Smooth muscle cell (in vitro differentiated cells): Measurements from ENCODE around the gene TMEM60. TPM values are rescaled to one million over a fixed set of nuclear protein-coding genes. Genes with fewer than 3 reads are reported as not detected.

Source experiments
- DNase-seq: peaks from one replicate; lab custom pipeline; 2025; ENCODE audit not compliant: unreplicated experiment; lab: John Stamatoyannopoulos, UW
- H2AFZ ChIP-seq: fragments of 200-600 bp; sonication (generic); 2 replicates; pipeline ENCODE4 v1.6.0; 2016; ENCODE audit warnings: antibody characterized with exemption, low read depth, mild to moderate bottlenecking
- H3F3A ChIP-seq: fragments of 200-600 bp; sonication (generic); 2 replicates; pipeline ENCODE4 v1.6.0; 2017; ENCODE audit warnings: antibody characterized with exemption, low read depth
- H3K27ac ChIP-seq: fragments of 200-600 bp; sonication (generic); 2 replicates; pipeline ENCODE4 v1.5.1; 2016; ENCODE audit warnings: low read depth, mild to moderate bottlenecking
- H3K27me3 ChIP-seq: fragments of 200-600 bp; sonication (generic); 2 replicates; pipeline ENCODE4 v1.6.1; 2016; ENCODE audit warnings: low read depth, mild to moderate bottlenecking
- H3K36me3 ChIP-seq: fragments of 200-600 bp; sonication (generic); 2 replicates; pipeline ENCODE4 v1.5.1; 2016; ENCODE audit warnings: low read depth
- H3K4me1 ChIP-seq: fragments of 200-600 bp; sonication (generic); 2 replicates; pipeline ENCODE4 v1.5.1; 2016; ENCODE audit warnings: low read depth
- H3K4me2 ChIP-seq: fragments of 200-600 bp; sonication (generic); 2 replicates; pipeline ENCODE4 v1.6.0; 2016; ENCODE audit warnings: mild to moderate bottlenecking
- H3K4me3 ChIP-seq: fragments of 200-600 bp; sonication (generic); 2 replicates; pipeline ENCODE4 v1.5.1; 2016; ENCODE audit warnings: mild to moderate bottlenecking
- H3K79me2 ChIP-seq: fragments of 200-600 bp; sonication (generic); 2 replicates; pipeline ENCODE4 v1.6.0; 2016; ENCODE audit warnings: low read depth, mild to moderate bottlenecking
- H3K9ac ChIP-seq: fragments of 200-600 bp; sonication (generic); 2 replicates; pipeline ENCODE4 v1.6.0; 2016; ENCODE audit warnings: low read depth
- H3K9me3 ChIP-seq: fragments of 200-600 bp; sonication (generic); replicated peaks from 2 replicates; pipeline ENCODE4 v1.5.1; 2016; ENCODE audit warnings: low read depth
- H4K20me1 ChIP-seq: fragments of 200-600 bp; sonication (generic); 2 replicates; pipeline ENCODE4 v1.6.0; 2016; ENCODE audit warnings: low read depth
- WGBS: methylation state at CpG from one replicate; pipeline ENCODE4 v1.1.7; 2016; ENCODE audit warnings: low lambda C conversion rate; 5-methylcytosine and 5-hydroxymethylcytosine counted together
- polyA plus RNA-seq: library from polyadenylated mRNA; unstranded; fragments of >200 nt; fragmentation: Nextera tagmentation; extraction: Ambion mirVana; gene quantifications from 2 replicates; pipeline ENCODE4 v1.2.1, GENCODE V29; 2016
- total RNA-seq: library from RNA; depleted of rRNA; stranded (reverse); fragments of >200 nt; gene quantifications from 2 replicates; pipeline ENCODE4 v1.2.3, GENCODE V29; 2014
- TF ChIP-seq, protein P1 (sequence below): fragments of 200-600 bp; sonication (generic); IDR thresholded peaks from 2 replicates; pipeline ENCODE4 v1.5.1; 2017; ENCODE audit warnings: borderline replicate concordance, mild to moderate bottlenecking, antibody characterized with exemption; ENCODE audit not compliant: insufficient read depth, poor library complexity, severe bottlenecking

The TMEM60 gene
- total and polyA plus RNA-seq, 2 experiments from 2014 or later: 12.1 to 28.0 TPM

DNA sequence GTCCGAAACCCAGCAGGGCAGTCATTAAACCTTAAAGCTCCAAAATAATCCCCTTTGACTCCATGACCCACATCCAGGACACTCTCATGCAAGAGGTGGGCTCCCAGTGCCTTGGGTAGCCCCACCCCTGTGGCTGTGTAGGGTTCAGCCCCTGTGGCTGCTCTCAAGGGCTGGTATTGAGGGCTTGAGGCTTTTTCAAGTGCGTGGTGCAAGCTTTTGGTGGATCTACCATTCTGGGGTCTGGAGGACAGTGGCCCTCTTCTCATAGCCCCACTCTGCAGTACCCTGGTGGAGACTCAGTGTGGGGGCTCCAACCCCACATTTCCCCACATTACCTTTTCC lies 51.4 kb downstream of the TMEM60 start:
- H3K36me3 ChIP-seq: no peaks in the 10 kb centered on the region
- no peaks in the 10 kb centered on the region for H3F3A ChIP-seq
- H3K4me3 ChIP-seq: no peak overlapping the region
- no peaks in the 10 kb centered on the region for H3K4me1 ChIP-seq
- DNase-seq: no peak
- TF ChIP-seq, protein P1, sequence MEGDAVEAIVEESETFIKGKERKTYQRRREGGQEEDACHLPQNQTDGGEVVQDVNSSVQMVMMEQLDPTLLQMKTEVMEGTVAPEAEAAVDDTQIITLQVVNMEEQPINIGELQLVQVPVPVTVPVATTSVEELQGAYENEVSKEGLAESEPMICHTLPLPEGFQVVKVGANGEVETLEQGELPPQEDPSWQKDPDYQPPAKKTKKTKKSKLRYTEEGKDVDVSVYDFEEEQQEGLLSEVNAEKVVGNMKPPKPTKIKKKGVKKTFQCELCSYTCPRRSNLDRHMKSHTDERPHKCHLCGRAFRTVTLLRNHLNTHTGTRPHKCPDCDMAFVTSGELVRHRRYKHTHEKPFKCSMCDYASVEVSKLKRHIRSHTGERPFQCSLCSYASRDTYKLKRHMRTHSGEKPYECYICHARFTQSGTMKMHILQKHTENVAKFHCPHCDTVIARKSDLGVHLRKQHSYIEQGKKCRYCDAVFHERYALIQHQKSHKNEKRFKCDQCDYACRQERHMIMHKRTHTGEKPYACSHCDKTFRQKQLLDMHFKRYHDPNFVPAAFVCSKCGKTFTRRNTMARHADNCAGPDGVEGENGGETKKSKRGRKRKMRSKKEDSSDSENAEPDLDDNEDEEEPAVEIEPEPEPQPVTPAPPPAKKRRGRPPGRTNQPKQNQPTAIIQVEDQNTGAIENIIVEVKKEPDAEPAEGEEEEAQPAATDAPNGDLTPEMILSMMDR: no peak
- H3K79me2 ChIP-seq: peaks cover 54% of the 10 kb centered on the region
- H3K9me3 ChIP-seq: no peaks in the 10 kb centered on the region
- H4K20me1 ChIP-seq: peaks cover 8% of the 10 kb centered on the region
- no peaks in the 10 kb centered on the region for H3K27me3 ChIP-seq
- H3K27ac ChIP-seq: no peak overlapping the region
- no peak overlapping the region for H3K4me2 ChIP-seq
- no peak overlapping the region for H2AFZ ChIP-seq
- no peak overlapping the region for H3K9ac ChIP-seq
- 100% methylated on average over 2 of the region's 2 CpGs for WGBS

DNA sequence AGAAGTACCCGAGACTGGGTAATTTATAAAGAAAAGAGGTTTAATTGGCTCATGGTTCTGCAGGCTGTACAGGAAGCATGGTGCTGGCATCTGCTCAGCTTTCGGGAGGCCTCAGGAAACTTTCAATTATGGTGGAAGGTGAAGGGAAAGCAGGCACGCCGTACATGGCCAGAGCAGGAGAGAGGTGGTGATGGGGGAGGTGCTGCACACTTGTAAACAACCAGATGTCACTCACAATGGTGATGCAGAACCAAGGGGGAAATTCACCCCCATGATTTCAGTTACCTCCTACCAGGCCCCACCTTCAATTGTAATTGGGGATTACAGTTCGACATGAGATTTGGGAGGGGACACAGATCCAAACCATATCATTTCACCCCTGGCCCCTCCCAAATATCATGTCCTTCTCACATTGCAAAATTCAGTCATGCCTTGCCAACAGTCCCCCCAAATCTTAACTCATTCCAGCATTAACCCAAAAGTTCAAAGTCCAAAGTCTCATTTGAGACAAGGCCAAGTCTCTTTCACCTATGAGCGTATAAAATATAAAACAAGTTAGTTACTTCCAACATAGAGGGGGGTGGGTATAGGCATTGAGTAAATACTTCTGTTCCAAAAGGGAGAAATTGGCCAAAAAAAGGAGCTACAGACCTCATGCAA lies 51.9 kb downstream of the TMEM60 start:
- WGBS: 99% methylated on average over 6 of the region's 6 CpGs

DNA sequence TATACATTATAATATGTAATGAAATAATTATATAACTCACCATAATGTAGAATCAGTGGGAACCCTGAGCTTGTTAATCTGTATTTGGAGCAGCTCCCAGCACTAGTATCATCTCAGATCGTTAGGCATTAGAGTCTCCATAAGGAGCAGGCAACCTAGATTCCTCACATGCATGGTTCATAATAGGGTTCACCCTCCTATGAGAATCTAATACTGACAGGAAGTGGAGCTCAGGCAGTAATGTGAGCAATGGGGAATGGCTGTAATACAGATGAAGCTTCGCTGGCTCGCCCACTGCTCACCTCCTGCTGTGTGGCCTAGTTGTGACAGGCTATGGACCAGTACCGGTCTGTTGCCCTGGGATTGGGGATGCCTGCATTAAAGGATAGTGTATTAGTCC lies 52.5 kb downstream of the TMEM60 start:
- Histone ChIP-seq H2AFZ (no peak overlapping the region), H3F3A (no peaks in the 10 kb centered on the region), H3K9me3 (no peaks in the 10 kb centered on the region), H4K20me1 (peaks cover 8% of the 10 kb centered on the region), H3K27ac (no peak overlapping the region), H3K4me3 (no peak overlapping the region), H3K36me3 (no peaks in the 10 kb centered on the region), H3K27me3 (no peaks in the 10 kb centered on the region), H3K4me1 (no peaks in the 10 kb centered on the region), H3K79me2 (peaks cover 54% of the 10 kb centered on the region), H3K4me2 (no peak overlapping the region), H3K9ac (no peak overlapping the region)
- WGBS: 98% methylated on average over 4 of the region's 4 CpGs
- TF ChIP-seq, protein P1: no peak
- DNase-seq: no peak

More for the DNA sequence above, 51.9 kb downstream of the TMEM60 start:
- no peak overlapping the region for H2AFZ ChIP-seq
- no peaks in the 10 kb centered on the region for H3K4me1 ChIP-seq
- no peaks in the 10 kb centered on the region for H3K9me3 ChIP-seq
- no peak overlapping the region for H3K27ac ChIP-seq
- DNase-seq: no peak
- no peak overlapping the region for H3K4me2 ChIP-seq
- no peaks in the 10 kb centered on the region for H3K27me3 ChIP-seq
- H3K36me3 ChIP-seq: no peaks in the 10 kb centered on the region
- no peak overlapping the region for H3K9ac ChIP-seq
- H4K20me1 ChIP-seq: peaks cover 8% of the 10 kb centered on the region
- H3F3A ChIP-seq: no peaks in the 10 kb centered on the region
- H3K79me2 ChIP-seq: peaks cover 54% of the 10 kb centered on the region
- H3K4me3 ChIP-seq: no peak overlapping the region
- TF ChIP-seq, protein P1: no peak

Other genes with a start within 250 kb of the TMEM60 start
- gene RSBN1L, start 102.0 kb downstream of the TMEM60 start, total RNA-seq: 12.6 and 26.2 TPM in 2 replicates
- 3.7 and 3.8 TPM in 2 replicates for gene RSBN1L, start 102.0 kb downstream of the TMEM60 start, polyA plus RNA-seq
- gene PHTF2, start 339 bp upstream of the TMEM60 start, total RNA-seq: 100 and 130 TPM in 2 replicates
- gene PHTF2, start 339 bp upstream of the TMEM60 start, polyA plus RNA-seq: 56.5 and 66.6 TPM in 2 replicates